Common myeloid progenitor, CD34-positive (primary cell): ENCODE measurements around the gene CLHC1.

Source experiments
- CTCF ChIA-PET: fragments of 350-600 bp; sonication (Branson Sonifier 250); formaldehyde crosslinking; loops from one replicate; lab custom pipeline; 2021; ENCODE audit warnings: antibody characterized with exemption; lab: Charles Lee
- POLR2A ChIA-PET: fragments of 350-600 bp; sonication (Branson Sonifier 250); formaldehyde crosslinking; loops from one replicate; lab custom pipeline; 2021; ENCODE audit warnings: antibody characterized with exemption; lab: Charles Lee
- DNase-seq, 3 donors: peaks; one replicate each; pipeline versions ENCODE4 v3.0.0 to v3.0.0-alpha.2; 2013
- H3K27ac ChIP-seq, 2 experiments: 1 replicate in 1 of 2; 2 replicates in 1 of 2; pipeline ENCODE4 v1.7.0; 2013; ENCODE audit warnings: inconsistent platforms in 2 of 2, low read length in 2 of 2, mild to moderate bottlenecking in 2 of 2, low read depth in 1 of 2, moderate library complexity in 1 of 2; ENCODE audit not compliant: severe bottlenecking in 2 of 2, insufficient read depth in 1 of 2, poor library complexity in 1 of 2
- H3K27me3 ChIP-seq, 5 experiments: replicated peaks in 2 of 5; 1 replicate in 3 of 5; 2 replicates in 2 of 5; pipeline versions ENCODE4 v1.6.1 to v1.7.0; 2013; ENCODE audit warnings: low read length in 4 of 5, mild to moderate bottlenecking in 2 of 5, moderate library complexity in 2 of 5, inconsistent platforms in 1 of 5; ENCODE audit not compliant: insufficient read depth in 5 of 5, control insufficient read depth in 4 of 5
- H3K36me3 ChIP-seq, 4 experiments: 1 replicate in 2 of 4; 2 replicates in 2 of 4; pipeline versions ENCODE4 v1.6.1 to v1.7.0; 2013; ENCODE audit warnings: low read length in 3 of 4, control low read depth in 1 of 4, mild to moderate bottlenecking in 1 of 4; ENCODE audit not compliant: control insufficient read depth in 4 of 4, insufficient read depth in 4 of 4
- H3K4me1 ChIP-seq, 4 experiments: 1 replicate in 3 of 4; 2 replicates in 1 of 4; pipeline versions ENCODE4 v1.6.1 to v1.7.1; 2013; ENCODE audit warnings: low read length in 3 of 4, mild to moderate bottlenecking in 3 of 4, control low read depth in 1 of 4, inconsistent platforms in 1 of 4, moderate library complexity in 1 of 4; ENCODE audit not compliant: control insufficient read depth in 4 of 4, insufficient read depth in 4 of 4; ENCODE audit errors: control extremely low read depth in 1 of 4
- H3K4me3 ChIP-seq, 7 experiments: 1 replicate in 4 of 7; 2 replicates in 3 of 7; pipeline versions ENCODE4 v1.5.1 to v1.7.0; 2013; ENCODE audit warnings: mild to moderate bottlenecking in 7 of 7, low read length in 6 of 7, moderate library complexity in 6 of 7, inconsistent platforms in 2 of 7, low read depth in 2 of 7, control low read depth in 1 of 7; ENCODE audit not compliant: insufficient read depth in 4 of 7, control insufficient read depth in 1 of 7; ENCODE audit errors: extremely low read depth in 1 of 7
- H3K9me3 ChIP-seq, 5 experiments: 1 replicate in 4 of 5; 2 replicates in 1 of 5; pipeline versions ENCODE4 v1.6.1 to v1.7.1; 2013; ENCODE audit warnings: low read length in 4 of 5, mild to moderate bottlenecking in 2 of 5, inconsistent platforms in 1 of 5, low read depth in 1 of 5, moderate library complexity in 1 of 5; ENCODE audit not compliant: control insufficient read depth in 4 of 5, insufficient read depth in 2 of 5; ENCODE audit errors: control extremely low read depth in 1 of 5
- WGBS: methylation state at CpG from one replicate; pipeline ENCODE4 v1.1.5; 2013; ENCODE audit not compliant: insufficient coverage; 5-methylcytosine and 5-hydroxymethylcytosine counted together

Gene CLHC1

GRCh38 chr2:55173438-55174054, 58.5 kb downstream of the CLHC1 start:
- Histone ChIP-seq H3K4me1 (peaks cover 0 to 6% (median 4%) of the 10 kb centered on the region in 4 experiments), H3K27me3 (no peaks in the 10 kb centered on the region), H3K9me3 (no peaks in the 10 kb centered on the region), H3K36me3 (no peaks in the 10 kb centered on the region), H3K4me3 (no peak overlapping the region), H3K27ac (no peak overlapping the region)
- POLR2A ChIA-PET: interaction anchor here (0.6 kb wide), 3 partner anchors 59 to 910 kb away, joined by 3 read pairs; no protein-coding TSS in a partner anchor
- DNase-seq: no peak
- no CpG with 5 or more reads among the region's 2 CpGs for WGBS
- CTCF ChIA-PET: interaction anchor here (0.6 to 8.4 kb wide), 18 partner anchors 14 to 466 kb away, joined by 3 to 137 read pairs (median 4); partner anchors contain the start of gene RTN4

DNA sequence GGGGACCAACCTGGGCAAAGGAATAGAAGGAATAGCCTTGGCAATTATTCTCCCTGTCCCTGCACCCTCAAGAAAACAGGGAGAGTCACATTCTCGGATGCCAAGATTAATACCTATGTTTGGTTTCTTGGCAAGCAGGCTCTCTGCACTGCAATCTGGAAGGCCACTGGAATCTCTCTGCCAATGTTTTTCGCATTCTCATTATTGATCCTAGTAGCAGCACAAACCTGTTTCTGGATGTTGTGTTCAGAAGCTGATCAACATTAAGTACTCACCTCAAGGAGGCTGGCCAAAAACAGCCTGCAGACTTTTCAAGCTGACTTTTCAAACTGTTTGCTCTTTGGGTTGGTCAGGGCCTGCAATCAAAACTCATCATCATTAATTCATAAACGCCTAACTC, 62.2 kb downstream of the CLHC1 start:
- Histone ChIP-seq H3K27ac (no peak overlapping the region), H3K4me1 (peaks cover 0 to 6% (median 2%) of the 10 kb centered on the region in 4 experiments), H3K36me3 (no peaks in the 10 kb centered on the region), H3K4me3 (no peak overlapping the region), H3K27me3 (no peaks in the 10 kb centered on the region), H3K9me3 (no peaks in the 10 kb centered on the region)
- CTCF ChIA-PET: interaction anchor here (1.3 to 9.8 kb wide), 11 partner anchors 11 to 270 kb away, joined by 3 to 76 read pairs (median 8); partner anchors contain the start of gene RTN4
- no peak for DNase-seq
- POLR2A ChIA-PET: no interaction called here
- 92% methylated on average over 3 of the region's 3 CpGs for WGBS

- no peak for DNase-seq
- POLR2A ChIA-PET: no interaction called here
Observed at GRCh38 chr2:55169359-55169758, 62.7 kb downstream of the CLHC1 start.

GRCh38 chr2:55168221-55169154, 63.6 kb downstream of the CLHC1 start:
- Histone ChIP-seq H3K27ac (no peak overlapping the region), H3K4me1 (peaks cover 0 to 2% (median under 1%) of the 10 kb centered on the region in 4 experiments), H3K27me3 (no peaks in the 10 kb centered on the region), H3K36me3 (no peaks in the 10 kb centered on the region), H3K4me3 (no peak overlapping the region), H3K9me3 (no peaks in the 10 kb centered on the region)
- ChIA-PET CTCF (interaction anchor here (0.7 to 9.8 kb wide), 40 partner anchors 10 to 503 kb away, joined by 3 to 76 read pairs (median 6); partner anchors contain the start of gene RTN4), POLR2A (no interaction called here)
- DNase-seq: peak; percentile 64 to 82 (median 78)
- 65% methylated on average over 4 of the region's 6 CpGs for WGBS

More at GRCh38 chr2:55169359-55169758, 62.7 kb downstream of the CLHC1 start:
- H3K27me3 ChIP-seq: no peaks in the 10 kb centered on the region
- CTCF ChIA-PET: interaction anchor here (1.0 to 9.8 kb wide), 20 partner anchors 11 to 270 kb away, joined by 3 to 76 read pairs (median 8); partner anchors contain the start of gene RTN4
- WGBS: 100% methylated on average over 1 of the region's 1 CpG
- H3K9me3 ChIP-seq: no peaks in the 10 kb centered on the region
- peaks cover 0 to 4% (median 2%) of the 10 kb centered on the region in 4 experiments for H3K4me1 ChIP-seq
- no peak overlapping the region for H3K27ac ChIP-seq
- H3K36me3 ChIP-seq: no peaks in the 10 kb centered on the region
- H3K4me3 ChIP-seq: no peak overlapping the region

- no peak overlapping the region for H3K4me3 ChIP-seq
- no peaks in the 10 kb centered on the region for H3K27me3 ChIP-seq
- no peaks in the 10 kb centered on the region for H3K9me3 ChIP-seq
- no peak overlapping the region for H3K27ac ChIP-seq
- 100% methylated on average over 1 of the region's 1 CpG for WGBS
- H3K36me3 ChIP-seq: no peaks in the 10 kb centered on the region
- CTCF ChIA-PET: interaction anchor here (1.0 to 9.8 kb wide), 7 partner anchors 10 to 266 kb away, joined by 3 to 76 read pairs (median 15); partner anchors contain the start of gene RTN4
- H3K4me1 ChIP-seq: peaks cover 0 to 6% (median 2%) of the 10 kb centered on the region in 4 experiments
- POLR2A ChIA-PET: no interaction called here
- no peak for DNase-seq
Observed at GRCh38 chr2:55165626-55166025, 66.5 kb downstream of the CLHC1 start.

GRCh38 chr2:55164534-55165480, 67.3 kb downstream of the CLHC1 start:
- H3K4me1 ChIP-seq: peaks cover 0 to 6% (median 2%) of the 10 kb centered on the region in 4 experiments
- WGBS: 92% methylated on average over 6 of the region's 12 CpGs
- CTCF ChIA-PET: interaction anchor here (1.0 to 9.8 kb wide), 8 partner anchors 10 to 265 kb away, joined by 3 to 76 read pairs (median 14); partner anchors contain the start of gene RTN4

More at GRCh38 chr2:55164534-55165480, 67.3 kb downstream of the CLHC1 start:
- H3K27ac ChIP-seq: no peak overlapping the region
- no peaks in the 10 kb centered on the region for H3K9me3 ChIP-seq
- no peaks in the 10 kb centered on the region for H3K27me3 ChIP-seq
- POLR2A ChIA-PET: no interaction called here
- DNase-seq: no peak
- no peak overlapping the region for H3K4me3 ChIP-seq
- no peaks in the 10 kb centered on the region for H3K36me3 ChIP-seq
